ENCODE results near the gene ST7.

The ST7 gene

GRCh38 chr7:117126676-117127075 lies 173.4 kb downstream of the ST7 start:
- no peak overlapping the region for H3K4me3 ChIP-seq (ENCODE audit: low read depth, low read length)
- TF ChIP-seq, protein P1, sequence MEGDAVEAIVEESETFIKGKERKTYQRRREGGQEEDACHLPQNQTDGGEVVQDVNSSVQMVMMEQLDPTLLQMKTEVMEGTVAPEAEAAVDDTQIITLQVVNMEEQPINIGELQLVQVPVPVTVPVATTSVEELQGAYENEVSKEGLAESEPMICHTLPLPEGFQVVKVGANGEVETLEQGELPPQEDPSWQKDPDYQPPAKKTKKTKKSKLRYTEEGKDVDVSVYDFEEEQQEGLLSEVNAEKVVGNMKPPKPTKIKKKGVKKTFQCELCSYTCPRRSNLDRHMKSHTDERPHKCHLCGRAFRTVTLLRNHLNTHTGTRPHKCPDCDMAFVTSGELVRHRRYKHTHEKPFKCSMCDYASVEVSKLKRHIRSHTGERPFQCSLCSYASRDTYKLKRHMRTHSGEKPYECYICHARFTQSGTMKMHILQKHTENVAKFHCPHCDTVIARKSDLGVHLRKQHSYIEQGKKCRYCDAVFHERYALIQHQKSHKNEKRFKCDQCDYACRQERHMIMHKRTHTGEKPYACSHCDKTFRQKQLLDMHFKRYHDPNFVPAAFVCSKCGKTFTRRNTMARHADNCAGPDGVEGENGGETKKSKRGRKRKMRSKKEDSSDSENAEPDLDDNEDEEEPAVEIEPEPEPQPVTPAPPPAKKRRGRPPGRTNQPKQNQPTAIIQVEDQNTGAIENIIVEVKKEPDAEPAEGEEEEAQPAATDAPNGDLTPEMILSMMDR (IDR thresholded peaks at IDR 0.05; ENCODE audit: low read depth, low read length): no peak

GRCh38 chr7:117127585-117128168 lies 174.4 kb downstream of the ST7 start:
- TF ChIP-seq, protein P1 (IDR thresholded peaks at IDR 0.05; ENCODE audit: low read depth, low read length): peak; percentile 34; the same call in 1 of the 2 replicates
- no peak overlapping the region for H3K4me3 ChIP-seq (ENCODE audit: low read depth, low read length)

GRCh38 chr7:117129521-117129955 lies 176.2 kb downstream of the ST7 start:
- H3K4me3 ChIP-seq (ENCODE audit: low read depth, low read length): no peak overlapping the region
- TF ChIP-seq, protein P1 (IDR thresholded peaks at IDR 0.05; ENCODE audit: low read depth, low read length): no peak

DNA sequence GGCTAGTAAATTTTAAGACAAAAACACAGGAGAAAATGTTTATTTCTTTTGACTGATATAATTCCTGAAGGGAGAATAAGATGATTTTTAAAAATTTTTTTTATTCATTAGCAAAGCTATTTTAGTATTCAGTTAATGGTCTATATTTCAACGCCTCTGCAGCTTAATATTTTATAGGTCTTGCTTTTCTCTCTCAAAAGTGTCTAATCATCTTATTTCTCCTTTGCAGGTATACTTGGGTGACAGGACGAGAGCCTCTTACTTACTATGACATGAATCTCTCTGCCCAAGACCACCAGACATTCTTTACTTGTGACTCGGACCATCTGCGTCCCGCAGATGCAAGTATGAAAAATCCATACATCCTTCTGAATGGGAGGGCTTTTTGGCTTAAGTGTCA lies 177.0 kb downstream of the ST7 start:
- no peak overlapping the region for H3K4me3 ChIP-seq (ENCODE audit: low read depth, low read length)
- TF ChIP-seq, protein P1 (IDR thresholded peaks at IDR 0.05; ENCODE audit: low read depth, low read length): no peak

- TF ChIP-seq, protein P1 (IDR thresholded peaks at IDR 0.05; ENCODE audit: low read depth, low read length): no peak
- H3K4me3 ChIP-seq (ENCODE audit: low read depth, low read length): no peak overlapping the region
These were observed 179.2 kb downstream of the ST7 start for GRCh38 chr7:117132321-117133120.

GRCh38 chr7:117133125-117133524 lies 179.8 kb downstream of the ST7 start:
- TF ChIP-seq, protein P1 (IDR thresholded peaks at IDR 0.05; ENCODE audit: low read depth, low read length): no peak

GRCh38 chr7:117134411-117134810 lies 181.1 kb downstream of the ST7 start:
- no peak overlapping the region for H3K4me3 ChIP-seq (ENCODE audit: low read depth, low read length)
- TF ChIP-seq, protein P1 (IDR thresholded peaks at IDR 0.05; ENCODE audit: low read depth, low read length): no peak

More at GRCh38 chr7:117133125-117133524, 179.8 kb downstream of the ST7 start:
- H3K4me3 ChIP-seq (ENCODE audit: low read depth, low read length): no peak overlapping the region
